GM12878 (cell line): Measurements from ENCODE around the gene SRRM5. TPM values are rescaled to one million over a fixed set of nuclear protein-coding genes. Genes with fewer than 3 reads are reported as not detected.

Experiments
- ATAC-seq: fragments of 200-7000 bp; cut with Tn5 transposase; 3 replicates; pipeline ENCODE4 v1.9.1; 2020; ENCODE audit warnings: mild to moderate bottlenecking, moderate library complexity
- BruUV-seq: library from RNA; stranded (reverse); fragments of 400-500 nt; replicated peaks from 2 replicates; lab custom pipeline; 2021; lab: Mats Ljungman, UMichigan
- CTCF ChIA-PET: fragments of 300-600 bp; sonication (Branson Sonifier 250); formaldehyde crosslinking; extraction: SDS; loops from one replicate; lab custom pipeline; 2021; ENCODE audit warnings: inconsistent platforms; lab: Yijun Ruan, JAX
- POLR2A ChIA-PET: fragments of 350-600 bp; formaldehyde crosslinking; extraction: SDS; loops from one replicate; lab custom pipeline; 2021; ENCODE audit warnings: inconsistent platforms; lab: Charles Lee
- RAD21 ChIA-PET: fragments of 300-600 bp; sonication (Branson Sonifier 250); formaldehyde crosslinking; loops from one replicate; lab custom pipeline; 2023; ENCODE audit warnings: antibody characterized with exemption; ENCODE audit not compliant: unreplicated experiment; lab: Charles Lee
- SMC1A ChIA-PET: fragments of 300-600 bp; sonication (Branson Sonifier 250); formaldehyde crosslinking; loops from one replicate; lab custom pipeline; 2023; ENCODE audit not compliant: unreplicated experiment, uncharacterized antibody; lab: Charles Lee
- DNase-seq: peaks from one replicate; pipeline ENCODE4 v3.0.0-alpha.2; 2011; ENCODE audit warnings: low read depth, low spot score
- FAIRE-seq: peaks from 3 replicates; lab custom pipeline; 2011; peaks lifted over from hg19 to GRCh38; lab: Jason Lieb, UNC
- H2AFZ ChIP-seq: 2 replicates; pipeline ENCODE4 v1.6.0; 2011; ENCODE audit warnings: low read depth, low read length, control low read depth; ENCODE audit not compliant: control insufficient read depth
- H3K27ac ChIP-seq: 2 replicates; pipeline ENCODE4 v1.5.1; 2011; ENCODE audit warnings: control low read depth; ENCODE audit not compliant: control insufficient read depth, insufficient read depth
- H3K27me3 ChIP-seq, 2 experiments: replicated peaks in 1 of 2; 2 replicates each; pipeline versions ENCODE4 v1.6.0 to v1.6.1; 2011; ENCODE audit warnings: low read length in 1 of 2; ENCODE audit not compliant: control insufficient read depth in 2 of 2, insufficient read depth in 2 of 2
- H3K36me3 ChIP-seq, 2 experiments: 2 replicates each; pipeline ENCODE4 v1.5.1; 2011; ENCODE audit warnings: low read length in 1 of 2; ENCODE audit not compliant: control insufficient read depth in 2 of 2, insufficient read depth in 2 of 2
- H3K4me1 ChIP-seq: 2 replicates; pipeline ENCODE4 v1.6.1; 2011; ENCODE audit warnings: mild to moderate bottlenecking, low read length, moderate library complexity, mixed read lengths; ENCODE audit not compliant: control insufficient read depth, insufficient read depth
- H3K4me2 ChIP-seq: 2 replicates; pipeline ENCODE4 v1.6.0; 2011; ENCODE audit warnings: control low read depth; ENCODE audit not compliant: control insufficient read depth, insufficient read depth
- H3K4me3 ChIP-seq: fragments of 200-600 bp; sonication (generic); 2 replicates; pipeline ENCODE4 v1.5.1; 2016
- H3K79me2 ChIP-seq: 2 replicates; pipeline ENCODE4 v1.6.0; 2011; ENCODE audit warnings: low read length; ENCODE audit not compliant: control insufficient read depth, insufficient read depth
- H3K9ac ChIP-seq: 2 replicates; pipeline ENCODE4 v1.8.0; 2011; ENCODE audit warnings: low read length, control low read depth, mixed read lengths; ENCODE audit not compliant: control insufficient read depth, insufficient read depth
- H3K9me3 ChIP-seq: replicated peaks from 3 replicates; pipeline ENCODE4 v1.5.1; 2011; ENCODE audit warnings: mild to moderate bottlenecking, low read length; ENCODE audit not compliant: control insufficient read depth, insufficient read depth
- H4K20me1 ChIP-seq: 2 replicates; pipeline ENCODE4 v1.6.0; 2011; ENCODE audit not compliant: control insufficient read depth, insufficient read depth
- BHLHE40 ChIP-seq, 2 experiments: fragments of 450-650 bp in 1 of 2; IDR thresholded peaks; 2 replicates each; pipeline ENCODE4 v1.6.1; 2011 to 2017; ENCODE audit warnings: low read depth in 2 of 2, borderline replicate concordance in 1 of 2, improper control_type of control experiment in 1 of 2, low read length in 1 of 2, mild to moderate bottlenecking in 1 of 2
- EGR1 ChIP-seq, 2 experiments: IDR thresholded peaks; 1 replicate in 1 of 2; 2 replicates in 1 of 2; pipeline ENCODE4 v1.6.1; 2011 to 2012; ENCODE audit warnings: low read depth in 2 of 2, low read length in 2 of 2, borderline replicate concordance in 1 of 2, mild to moderate bottlenecking in 1 of 2, moderate library complexity in 1 of 2
- JUND ChIP-seq: IDR thresholded peaks from 2 replicates; pipeline ENCODE4 v1.6.1; 2012; ENCODE audit warnings: low read depth, mild to moderate bottlenecking, low read length, improper control_type of control experiment, moderate library complexity
- KDM1A ChIP-seq: fragments of 200-600 bp; sonication (generic); IDR thresholded peaks from 2 replicates; pipeline ENCODE4 v1.6.1; 2016; ENCODE audit warnings: borderline replicate concordance
- NR2C2 ChIP-seq: IDR thresholded peaks from 2 replicates; pipeline ENCODE4 v1.6.1; 2011; ENCODE audit warnings: borderline replicate concordance, low read depth; ENCODE audit not compliant: control insufficient read depth, insufficient read length
- PAX5 ChIP-seq: IDR thresholded peaks from 2 replicates; pipeline ENCODE4 v1.6.1; 2011; ENCODE audit warnings: low read depth, low read length, borderline replicate concordance
- SIX5 ChIP-seq: IDR thresholded peaks from 2 replicates; pipeline ENCODE4 v1.6.1; 2011; ENCODE audit warnings: mild to moderate bottlenecking, low read depth, low read length, moderate library complexity; ENCODE audit not compliant: severe bottlenecking
- WGBS: methylation state at CpG from one replicate; pipeline ENCODE4 v1.1.6; 2016; ENCODE audit warnings: low lambda C conversion rate; ENCODE audit not compliant: insufficient replicate concordance, insufficient coverage; ENCODE audit errors: missing lambda C conversion rate; 5-methylcytosine and 5-hydroxymethylcytosine counted together
- in situ Hi-C: fragments of 300-500 bp; cut with MboI; formaldehyde crosslinking; loops from 9 replicates; pipeline ENCODE4 v1.14.3; 2018; ENCODE audit warnings: mixed read lengths
- intact Hi-C: fragments of 100-400 bp; cut with micrococcal nuclease; formaldehyde crosslinking; loops from one replicate; pipeline ENCODE4 v1.14.2; 2022; ENCODE audit not compliant: unreplicated experiment
- polyA plus RNA-seq, 11 experiments: library from polyadenylated mRNA; depleted of rRNA in 4 of 11; unstranded in 6 of 11; stranded (reverse) in 5 of 11; fragments of >200 nt; fragmentation: Nextera tagmentation in 4 of 11; fragmentation: Illumina TruSeq in 1 of 11; extraction: Ambion mirVana in 4 of 11; extraction: Trizol in 1 of 11; gene quantifications; 1 replicate in 1 of 11; 2 replicates in 10 of 11; pipeline versions ENCODE4 v1.2.1 to v1.2.3, GENCODE V29; 2011 to 2016; ENCODE audit warnings: inconsistent platforms in 2 of 11, missing spikeins in 2 of 11, low read depth in 1 of 11
- total RNA-seq, 4 experiments: library from RNA; depleted of rRNA in 3 of 4; stranded (reverse); fragments of >200 nt in 3 of 4; fragmentation: Illumina TruSeq in 1 of 4; extraction: Trizol in 1 of 4; gene quantifications; 2 replicates each; pipeline versions ENCODE4 v1.2.1 to v1.2.3, GENCODE V29; 2013 to 2021
- TF ChIP-seq, protein P1 (sequence below): fragments of 150-350 bp; IDR thresholded peaks from 2 replicates; pipeline ENCODE4 v1.6.1; 2014; ENCODE audit warnings: mild to moderate bottlenecking, low read depth, low read length

The SRRM5 gene
- total and polyA plus RNA-seq, 10 of the 15 experiments (the other 5 are each of a cell fraction or from before 2014, with no cell fraction given): 0.06 to 0.38 (median 0.24) TPM; not detected in 2

DNA sequence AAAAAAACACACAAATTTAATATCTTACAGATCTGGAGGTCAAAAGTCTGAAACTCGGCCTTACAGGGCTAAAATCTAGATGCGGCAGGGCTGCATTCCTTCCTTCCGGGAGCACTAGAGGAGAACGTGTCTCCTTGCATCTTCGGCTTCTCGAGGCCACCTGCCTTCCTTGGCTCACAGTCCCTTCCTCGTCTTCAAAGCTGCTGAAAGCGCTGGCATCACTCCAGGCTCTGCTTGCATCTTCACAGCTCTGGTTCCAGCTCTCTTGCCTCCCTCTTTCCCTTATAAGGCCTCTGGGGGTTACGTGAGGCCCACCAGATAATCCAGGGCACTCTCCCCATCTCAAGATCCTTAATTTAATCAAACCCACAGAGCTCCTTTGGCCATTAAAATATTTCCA, 47.1 kb upstream of the SRRM5 start:
- no peaks in the 10 kb centered on the region for H3K9me3 ChIP-seq
- ChIA-PET SMC1A (interaction anchor here (1.0 to 1.7 kb wide), 2 partner anchors 10 to 30 kb away, joined by 3 to 5 read pairs; no protein-coding TSS in a partner anchor), POLR2A (interaction anchor here (0.5 to 1.7 kb wide), 3 partner anchors 10 to 223 kb away, joined by 3 to 6 read pairs (median 3); partner anchors contain the start of gene XRCC1), CTCF (interaction anchor here (1.4 to 1.8 kb wide), 2 partner anchors 9 to 10 kb away, joined by 4 to 14 read pairs; no protein-coding TSS in a partner anchor), RAD21 (interaction anchor here (0.9 to 1.0 kb wide), 2 partner anchors 10 to 31 kb away, joined by 3 read pairs; partner anchors contain the start of genes IRGQ, PINLYP, XRCC1 and ZNF576)
- peaks cover 12% of the 10 kb centered on the region for H3K4me1 ChIP-seq
- no peak overlapping the region for H3K4me2 ChIP-seq
- H3K4me3 ChIP-seq: no peak overlapping the region
- H3K36me3 ChIP-seq: peaks cover 0 to 1% of the 10 kb centered on the region in 2 experiments; a peak in 1 of 4 replicates
- H3K27ac ChIP-seq: no peak overlapping the region
- ATAC-seq: no peak
- DNase-seq: no peak
- intact Hi-C loops: no loop called here
- H3K27me3 ChIP-seq: no peaks in the 10 kb centered on the region
- in situ Hi-C loops: no loop called here
- H4K20me1 ChIP-seq: no peaks in the 10 kb centered on the region
- 90% methylated on average over 9 of the region's 9 CpGs for WGBS
- H3K9ac ChIP-seq: no peak overlapping the region
- BruUV-seq: no TSS peak
- TF ChIP-seq EGR1 (IDR thresholded peaks at IDR 0.05; ENCODE audit: borderline replicate concordance in 1 of 2, low read depth in 2 of 2, low read length in 2 of 2) (no peak), NR2C2 (no peak), JUND (no peak), BHLHE40 (IDR thresholded peaks at IDR 0.05; ENCODE audit: borderline replicate concordance in 1 of 2, low read depth in 2 of 2, low read length in 1 of 2) (no peak), KDM1A (no peak), SIX5 (no peak), PAX5 (no peak)
- TF ChIP-seq, protein P1, sequence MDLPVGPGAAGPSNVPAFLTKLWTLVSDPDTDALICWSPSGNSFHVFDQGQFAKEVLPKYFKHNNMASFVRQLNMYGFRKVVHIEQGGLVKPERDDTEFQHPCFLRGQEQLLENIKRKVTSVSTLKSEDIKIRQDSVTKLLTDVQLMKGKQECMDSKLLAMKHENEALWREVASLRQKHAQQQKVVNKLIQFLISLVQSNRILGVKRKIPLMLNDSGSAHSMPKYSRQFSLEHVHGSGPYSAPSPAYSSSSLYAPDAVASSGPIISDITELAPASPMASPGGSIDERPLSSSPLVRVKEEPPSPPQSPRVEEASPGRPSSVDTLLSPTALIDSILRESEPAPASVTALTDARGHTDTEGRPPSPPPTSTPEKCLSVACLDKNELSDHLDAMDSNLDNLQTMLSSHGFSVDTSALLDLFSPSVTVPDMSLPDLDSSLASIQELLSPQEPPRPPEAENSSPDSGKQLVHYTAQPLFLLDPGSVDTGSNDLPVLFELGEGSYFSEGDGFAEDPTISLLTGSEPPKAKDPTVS: no peak
- TF ChIP-seq, all 136 proteins: peak for 0
- H2AFZ ChIP-seq: no peak overlapping the region
- no peaks in the 10 kb centered on the region for H3K79me2 ChIP-seq
- FAIRE-seq: no peak
